ENCODE data around the gene SEMA6A.

GRCh38 chr5:116401576-116401975 lies 173.0 kb downstream of the SEMA6A start:
- no peak for TF ChIP-seq POLR2A (IDR thresholded peaks at IDR 0.05)
- no peak for TF ChIP-seq CTCF (IDR thresholded peaks at IDR 0.05 in 8 of 11, conservative IDR thresholded peaks at IDR 0.05 in 3 of 11)
